ENCODE data around the gene GOLGA3.
"Not testable (repeated sequence)": the region's sequence is repeated elsewhere in the genome, so short reads cannot be mapped to it uniquely, and the experiment has no call there.

The GOLGA3 gene

DNA sequence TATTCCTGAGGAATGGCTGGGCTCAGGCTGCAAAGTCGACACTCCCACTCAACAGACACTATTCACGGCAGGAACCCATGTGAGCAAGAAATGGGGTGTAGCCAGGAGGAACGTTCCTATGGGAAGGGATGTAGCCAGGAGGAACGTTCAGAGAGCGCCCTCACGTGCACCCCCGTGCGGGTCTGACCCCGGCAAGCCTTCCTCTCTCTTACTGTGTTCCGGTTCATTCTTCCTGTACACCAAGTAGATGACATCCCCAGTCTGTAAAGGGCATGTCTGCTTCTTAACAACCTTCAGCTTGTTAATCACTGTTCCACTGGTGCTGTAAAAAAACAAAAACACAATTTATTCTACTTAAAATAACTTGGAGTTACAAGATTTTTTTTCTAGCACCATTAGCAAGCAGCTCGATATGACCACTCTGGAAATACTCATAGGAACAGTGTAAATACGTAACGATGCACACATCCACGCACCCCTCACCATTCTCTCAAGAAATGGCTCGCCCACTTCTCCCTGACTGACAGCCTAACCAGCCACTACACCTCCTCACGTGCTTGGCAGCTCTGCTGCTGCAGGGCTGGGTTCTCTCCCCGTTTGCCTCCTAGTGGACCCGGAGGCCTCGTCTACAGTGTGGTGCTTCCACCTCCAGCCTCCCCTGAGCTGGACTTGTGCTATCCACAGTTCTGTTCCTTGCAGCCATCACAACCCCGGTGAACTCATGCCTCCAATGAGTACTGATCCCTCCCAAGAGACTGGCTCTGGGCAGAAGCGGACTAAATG is 43.6 kb upstream of the GOLGA3 start:
- H3K4me3 ChIP-seq (ENCODE audit: control insufficient read depth in 1 of 7, extremely low read depth in 1 of 7, insufficient read depth in 4 of 7, low read depth in 2 of 7, low read length in 6 of 7) = no peak overlapping the region
- ChIA-PET POLR2A (no interaction called here), CTCF (no interaction called here)
- H3K27ac ChIP-seq (ENCODE audit: insufficient read depth in 1 of 2, low read depth in 1 of 2, low read length in 2 of 2, poor library complexity in 1 of 2, severe bottlenecking in 2 of 2) = no peak overlapping the region
- H3K4me1 ChIP-seq (ENCODE audit: control extremely low read depth in 1 of 4, control insufficient read depth in 4 of 4, insufficient read depth in 4 of 4, low read length in 3 of 4) = no peaks in the 10 kb centered on the region
- 99% methylated on average over 19 of the region's 21 CpGs for WGBS (ENCODE audit: insufficient coverage)
- no peak for DNase-seq
- no peaks in the 10 kb centered on the region for H3K9me3 ChIP-seq (ENCODE audit: control extremely low read depth in 1 of 5, control insufficient read depth in 4 of 5, insufficient read depth in 2 of 5, low read depth in 1 of 5, low read length in 4 of 5)
- no peaks in the 10 kb centered on the region for H3K27me3 ChIP-seq (replicated peaks in 2 of 5; ENCODE audit: control insufficient read depth in 4 of 5, insufficient read depth in 5 of 5, low read length in 4 of 5)
- H3K36me3 ChIP-seq (ENCODE audit: control insufficient read depth in 4 of 4, insufficient read depth in 4 of 4, low read length in 3 of 4) = peaks cover 11 to 68% (median 49%) of the 10 kb centered on the region in 4 experiments

GRCh38 chr12:132869551-132869950 is 40.9 kb upstream of the GOLGA3 start:
- Histone ChIP-seq H3K9me3 (ENCODE audit: control extremely low read depth in 1 of 5, control insufficient read depth in 4 of 5, insufficient read depth in 2 of 5, low read depth in 1 of 5, low read length in 4 of 5) (no peaks in the 10 kb centered on the region), H3K4me3 (ENCODE audit: control insufficient read depth in 1 of 7, extremely low read depth in 1 of 7, insufficient read depth in 4 of 7, low read depth in 2 of 7, low read length in 6 of 7) (no peak overlapping the region), H3K4me1 (ENCODE audit: control extremely low read depth in 1 of 4, control insufficient read depth in 4 of 4, insufficient read depth in 4 of 4, low read length in 3 of 4) (no peaks in the 10 kb centered on the region), H3K27me3 (replicated peaks in 2 of 5; ENCODE audit: control insufficient read depth in 4 of 5, insufficient read depth in 5 of 5, low read length in 4 of 5) (no peaks in the 10 kb centered on the region), H3K27ac (ENCODE audit: insufficient read depth in 1 of 2, low read depth in 1 of 2, low read length in 2 of 2, poor library complexity in 1 of 2, severe bottlenecking in 2 of 2) (no peak overlapping the region), H3K36me3 (ENCODE audit: control insufficient read depth in 4 of 4, insufficient read depth in 4 of 4, low read length in 3 of 4) (peaks cover 17 to 75% (median 52%) of the 10 kb centered on the region in 4 experiments)
- ChIA-PET CTCF (interaction anchor here (0.6 kb wide), 1 partner anchor 100 kb away, joined by 3 read pairs; no protein-coding TSS in a partner anchor), POLR2A (no interaction called here)
- DNase-seq = no peak
- WGBS (ENCODE audit: insufficient coverage) = 98% methylated on average over 8 of the region's 14 CpGs

DNA sequence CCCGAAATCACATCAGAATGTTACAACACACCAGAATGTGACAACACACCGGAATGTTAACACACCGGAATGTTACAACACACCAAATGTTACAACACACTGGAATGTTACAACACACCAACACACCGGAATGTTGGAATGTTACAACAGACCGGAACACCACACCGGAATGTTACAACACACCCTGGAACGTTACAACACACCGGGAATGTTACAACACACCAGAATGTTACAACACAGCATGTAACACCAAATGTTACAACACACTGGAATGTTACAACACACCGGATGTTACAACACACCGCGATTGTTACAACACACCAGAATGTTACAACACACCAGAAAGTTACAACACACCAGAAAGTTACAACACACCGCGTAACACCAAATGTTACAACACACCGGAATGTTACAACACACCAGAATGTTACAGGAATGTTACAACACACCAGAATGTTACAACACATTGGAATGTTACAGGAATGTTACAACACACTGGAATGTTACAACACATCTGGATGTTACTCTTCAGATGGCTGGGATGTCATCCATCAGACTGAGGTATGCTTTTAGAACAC is 37.7 kb upstream of the GOLGA3 start:
- 97% methylated on average over 13 of the region's 14 CpGs for WGBS (ENCODE audit: insufficient coverage)
- no peak overlapping the region for H3K4me3 ChIP-seq (ENCODE audit: control insufficient read depth in 1 of 7, extremely low read depth in 1 of 7, insufficient read depth in 4 of 7, low read depth in 2 of 7, low read length in 6 of 7)
- H3K4me1 ChIP-seq (ENCODE audit: control extremely low read depth in 1 of 4, control insufficient read depth in 4 of 4, insufficient read depth in 4 of 4, low read length in 3 of 4) = no peaks in the 10 kb centered on the region
- no peak overlapping the region for H3K27ac ChIP-seq (ENCODE audit: insufficient read depth in 1 of 2, low read depth in 1 of 2, low read length in 2 of 2, poor library complexity in 1 of 2, severe bottlenecking in 2 of 2)
- ChIA-PET CTCF (no interaction called here), POLR2A (no interaction called here)
- DNase-seq = peak in 1 of 3 donors; percentile 29
- H3K9me3 ChIP-seq (ENCODE audit: control extremely low read depth in 1 of 5, control insufficient read depth in 4 of 5, insufficient read depth in 2 of 5, low read depth in 1 of 5, low read length in 4 of 5) = no peaks in the 10 kb centered on the region
- no peaks in the 10 kb centered on the region for H3K27me3 ChIP-seq (replicated peaks in 2 of 5; ENCODE audit: control insufficient read depth in 4 of 5, insufficient read depth in 5 of 5, low read length in 4 of 5)
- H3K36me3 ChIP-seq (ENCODE audit: control insufficient read depth in 4 of 4, insufficient read depth in 4 of 4, low read length in 3 of 4) = peaks cover 15 to 53% (median 37%) of the 10 kb centered on the region in 4 experiments

GRCh38 chr12:132861558-132861957 is 32.9 kb upstream of the GOLGA3 start:
- POLR2A ChIA-PET = no interaction called here
- DNase-seq = no peak
- H3K9me3 ChIP-seq (ENCODE audit: control extremely low read depth in 1 of 5, control insufficient read depth in 4 of 5, insufficient read depth in 2 of 5, low read depth in 1 of 5, low read length in 4 of 5) = no peaks in the 10 kb centered on the region
- H3K27ac ChIP-seq (ENCODE audit: insufficient read depth in 1 of 2, low read depth in 1 of 2, low read length in 2 of 2, poor library complexity in 1 of 2, severe bottlenecking in 2 of 2) = no peak overlapping the region
- H3K4me1 ChIP-seq (ENCODE audit: control extremely low read depth in 1 of 4, control insufficient read depth in 4 of 4, insufficient read depth in 4 of 4, low read length in 3 of 4) = no peaks in the 10 kb centered on the region
- CTCF ChIA-PET = no interaction called here
- 100% methylated on average over 8 of the region's 8 CpGs for WGBS (ENCODE audit: insufficient coverage)
- peaks cover 4 to 55% (median 46%) of the 10 kb centered on the region in 4 experiments for H3K36me3 ChIP-seq (ENCODE audit: control insufficient read depth in 4 of 4, insufficient read depth in 4 of 4, low read length in 3 of 4)
- H3K4me3 ChIP-seq (ENCODE audit: control insufficient read depth in 1 of 7, extremely low read depth in 1 of 7, insufficient read depth in 4 of 7, low read depth in 2 of 7, low read length in 6 of 7) = no peak overlapping the region
- no peaks in the 10 kb centered on the region for H3K27me3 ChIP-seq (replicated peaks in 2 of 5; ENCODE audit: control insufficient read depth in 4 of 5, insufficient read depth in 5 of 5, low read length in 4 of 5)

DNA sequence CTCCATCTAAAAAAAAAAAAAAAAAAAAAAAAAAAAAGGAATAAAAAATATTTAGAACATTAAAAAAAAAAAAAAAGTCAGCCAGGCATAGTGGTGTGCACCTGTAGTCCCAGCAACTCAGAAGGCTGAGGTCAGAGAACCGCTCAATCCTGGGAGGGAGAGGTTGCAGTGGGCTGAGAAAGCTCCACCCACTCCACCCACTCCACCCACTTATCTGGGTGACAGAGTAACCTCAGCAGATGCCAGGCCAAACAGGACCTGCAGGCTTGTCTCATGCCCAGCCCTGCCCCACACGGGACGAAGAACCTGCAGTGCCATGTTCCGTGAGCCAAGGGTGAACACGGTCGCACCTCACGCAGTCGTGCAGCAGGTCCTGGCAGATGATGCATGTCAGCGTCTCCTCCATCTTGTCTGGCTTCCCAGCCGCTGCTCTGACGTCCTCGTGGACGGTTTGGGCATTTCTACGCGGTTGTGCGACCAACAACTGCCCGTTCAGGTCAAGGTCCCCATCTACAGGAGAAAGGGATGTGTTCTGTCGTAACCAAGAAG is 30.1 kb upstream of the GOLGA3 start:
- Histone ChIP-seq H3K4me3 (ENCODE audit: control insufficient read depth in 1 of 7, extremely low read depth in 1 of 7, insufficient read depth in 4 of 7, low read depth in 2 of 7, low read length in 6 of 7) (no peak overlapping the region), H3K27me3 (replicated peaks in 2 of 5; ENCODE audit: control insufficient read depth in 4 of 5, insufficient read depth in 5 of 5, low read length in 4 of 5) (no peaks in the 10 kb centered on the region), H3K9me3 (ENCODE audit: control extremely low read depth in 1 of 5, control insufficient read depth in 4 of 5, insufficient read depth in 2 of 5, low read depth in 1 of 5, low read length in 4 of 5) (peaks cover 0 to 2% (median 0%) of the 10 kb centered on the region in 5 experiments), H3K4me1 (ENCODE audit: control extremely low read depth in 1 of 4, control insufficient read depth in 4 of 4, insufficient read depth in 4 of 4, low read length in 3 of 4) (no peaks in the 10 kb centered on the region), H3K36me3 (ENCODE audit: control insufficient read depth in 4 of 4, insufficient read depth in 4 of 4, low read length in 3 of 4) (peaks cover 2 to 69% (median 52%) of the 10 kb centered on the region in 4 experiments), H3K27ac (ENCODE audit: insufficient read depth in 1 of 2, low read depth in 1 of 2, low read length in 2 of 2, poor library complexity in 1 of 2, severe bottlenecking in 2 of 2) (no peak overlapping the region)
- ChIA-PET POLR2A (no interaction called here), CTCF (no interaction called here)
- 98% methylated on average over 17 of the region's 18 CpGs for WGBS (ENCODE audit: insufficient coverage)
- DNase-seq = no peak

- CTCF ChIA-PET, POLR2A ChIA-PET: not testable (repeated sequence)
- 98% methylated on average over 13 of the region's 21 CpGs for WGBS (ENCODE audit: insufficient coverage)
Measured at GRCh38 chr12:132857019-132857418, 28.4 kb upstream of the GOLGA3 start.

GRCh38 chr12:132856581-132856980 is 27.9 kb upstream of the GOLGA3 start:
- Histone ChIP-seq H3K27me3 (replicated peaks in 2 of 5; ENCODE audit: control insufficient read depth in 4 of 5, insufficient read depth in 5 of 5, low read length in 4 of 5) (no peaks in the 10 kb centered on the region), H3K27ac (ENCODE audit: insufficient read depth in 1 of 2, low read depth in 1 of 2, low read length in 2 of 2, poor library complexity in 1 of 2, severe bottlenecking in 2 of 2) (no peak overlapping the region), H3K4me1 (ENCODE audit: control extremely low read depth in 1 of 4, control insufficient read depth in 4 of 4, insufficient read depth in 4 of 4, low read length in 3 of 4) (no peaks in the 10 kb centered on the region), H3K36me3 (ENCODE audit: control insufficient read depth in 4 of 4, insufficient read depth in 4 of 4, low read length in 3 of 4) (peaks cover 2 to 79% (median 66%) of the 10 kb centered on the region in 4 experiments), H3K9me3 (ENCODE audit: control extremely low read depth in 1 of 5, control insufficient read depth in 4 of 5, insufficient read depth in 2 of 5, low read depth in 1 of 5, low read length in 4 of 5) (peaks cover 0 to 2% (median 0%) of the 10 kb centered on the region in 5 experiments), H3K4me3 (ENCODE audit: control insufficient read depth in 1 of 7, extremely low read depth in 1 of 7, insufficient read depth in 4 of 7, low read depth in 2 of 7, low read length in 6 of 7) (no peak overlapping the region)
- DNase-seq = no peak
- WGBS (ENCODE audit: insufficient coverage) = 96% methylated on average over 17 of the region's 17 CpGs
- POLR2A ChIA-PET = no interaction called here
- CTCF ChIA-PET = no interaction called here

More at GRCh38 chr12:132857019-132857418, 28.4 kb upstream of the GOLGA3 start:
- H3K4me3 ChIP-seq (ENCODE audit: control insufficient read depth in 1 of 7, extremely low read depth in 1 of 7, insufficient read depth in 4 of 7, low read depth in 2 of 7, low read length in 6 of 7); H3K9me3 ChIP-seq (ENCODE audit: control extremely low read depth in 1 of 5, control insufficient read depth in 4 of 5, insufficient read depth in 2 of 5, low read depth in 1 of 5, low read length in 4 of 5); H3K4me1 ChIP-seq (ENCODE audit: control extremely low read depth in 1 of 4, control insufficient read depth in 4 of 4, insufficient read depth in 4 of 4, low read length in 3 of 4); DNase-seq; H3K27me3 ChIP-seq (replicated peaks in 2 of 5; ENCODE audit: control insufficient read depth in 4 of 5, insufficient read depth in 5 of 5, low read length in 4 of 5); H3K27ac ChIP-seq (ENCODE audit: insufficient read depth in 1 of 2, low read depth in 1 of 2, low read length in 2 of 2, poor library complexity in 1 of 2, severe bottlenecking in 2 of 2): not testable (repeated sequence)
- H3K36me3 ChIP-seq (ENCODE audit: control insufficient read depth in 4 of 4, insufficient read depth in 4 of 4, low read length in 3 of 4) = peaks cover 2 to 80% (median 65%) of the 10 kb centered on the region in 4 experiments
